GM10266 (cell line): ENCODE results near the gene GPR61.

ENCODE experiments used
- DNase-seq: peaks from one replicate; pipeline ENCODE4 v3.0.0; 2012; ENCODE audit errors: extremely low spot score
- TF ChIP-seq, protein P1 (sequence below): IDR thresholded peaks from 2 replicates; pipeline ENCODE4 v1.5.1; 2012; ENCODE audit warnings: mild to moderate bottlenecking, low read depth; ENCODE audit not compliant: control insufficient read depth, insufficient read depth; ENCODE audit errors: missing control alignments

Gene GPR61

GRCh38 chr1:109500941-109501381 lies 38.7 kb upstream of the GPR61 start:
- no peak for DNase-seq
- TF ChIP-seq, protein P1, sequence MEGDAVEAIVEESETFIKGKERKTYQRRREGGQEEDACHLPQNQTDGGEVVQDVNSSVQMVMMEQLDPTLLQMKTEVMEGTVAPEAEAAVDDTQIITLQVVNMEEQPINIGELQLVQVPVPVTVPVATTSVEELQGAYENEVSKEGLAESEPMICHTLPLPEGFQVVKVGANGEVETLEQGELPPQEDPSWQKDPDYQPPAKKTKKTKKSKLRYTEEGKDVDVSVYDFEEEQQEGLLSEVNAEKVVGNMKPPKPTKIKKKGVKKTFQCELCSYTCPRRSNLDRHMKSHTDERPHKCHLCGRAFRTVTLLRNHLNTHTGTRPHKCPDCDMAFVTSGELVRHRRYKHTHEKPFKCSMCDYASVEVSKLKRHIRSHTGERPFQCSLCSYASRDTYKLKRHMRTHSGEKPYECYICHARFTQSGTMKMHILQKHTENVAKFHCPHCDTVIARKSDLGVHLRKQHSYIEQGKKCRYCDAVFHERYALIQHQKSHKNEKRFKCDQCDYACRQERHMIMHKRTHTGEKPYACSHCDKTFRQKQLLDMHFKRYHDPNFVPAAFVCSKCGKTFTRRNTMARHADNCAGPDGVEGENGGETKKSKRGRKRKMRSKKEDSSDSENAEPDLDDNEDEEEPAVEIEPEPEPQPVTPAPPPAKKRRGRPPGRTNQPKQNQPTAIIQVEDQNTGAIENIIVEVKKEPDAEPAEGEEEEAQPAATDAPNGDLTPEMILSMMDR: no peak

DNA sequence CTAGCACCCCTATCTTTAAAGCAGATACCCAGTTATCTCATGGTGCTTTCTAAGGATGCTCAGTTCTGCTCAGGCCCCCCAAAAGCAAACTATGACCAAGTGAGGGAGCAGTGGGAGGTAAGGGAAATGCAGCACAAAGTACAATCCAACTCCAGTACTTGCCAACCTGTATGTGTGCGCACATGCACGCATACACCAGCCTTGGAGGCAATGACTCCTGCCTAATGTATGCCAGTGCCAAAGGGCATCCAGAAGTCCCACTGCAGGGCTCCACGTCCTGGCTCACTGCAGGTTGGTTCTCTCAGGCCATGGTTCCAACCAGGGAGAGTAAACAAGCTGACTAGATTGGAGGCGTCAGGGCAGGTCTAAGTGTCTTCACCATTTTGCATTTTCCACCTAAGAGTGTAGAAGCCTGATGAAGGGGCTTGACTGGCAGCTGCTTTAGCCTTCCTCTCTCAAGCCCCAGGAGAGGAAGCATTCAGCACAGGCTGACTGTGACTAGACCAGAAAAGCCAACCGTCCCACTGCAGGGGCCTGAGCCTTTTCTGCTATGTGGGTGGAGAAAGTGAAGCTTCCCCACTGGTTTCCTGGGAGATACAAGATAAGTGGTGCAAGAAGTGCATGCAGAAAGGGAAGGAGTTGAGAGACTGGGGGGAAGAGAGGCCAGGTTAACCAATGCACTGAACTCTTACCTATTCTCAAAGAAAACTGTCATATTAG lies 37.9 kb upstream of the GPR61 start:
- TF ChIP-seq, protein P1: no peak

DNA sequence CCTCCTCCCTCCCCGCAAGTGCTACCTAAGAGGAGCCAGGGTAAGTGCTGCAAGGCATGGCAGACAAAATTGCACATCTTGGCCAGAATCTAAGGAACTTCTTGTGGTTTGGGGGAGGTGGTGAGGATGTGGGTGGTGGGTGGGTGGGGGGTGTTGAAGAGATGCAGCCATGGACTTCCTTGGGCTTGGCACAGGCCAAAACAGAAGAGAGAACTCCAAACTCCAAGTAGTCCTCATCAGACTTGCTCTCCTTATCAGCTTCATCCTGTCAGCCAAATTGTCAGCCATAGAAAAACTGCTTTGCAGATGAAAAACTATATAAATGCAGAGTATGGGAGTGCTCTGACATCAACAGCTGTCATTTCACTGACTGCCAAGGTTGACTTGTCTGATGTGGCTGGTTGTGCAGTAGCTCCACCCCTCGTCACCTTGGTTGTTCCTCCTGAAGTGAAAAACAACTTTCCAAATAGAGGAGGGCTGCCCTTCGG lies 37.3 kb upstream of the GPR61 start:
- no peak for DNase-seq
- TF ChIP-seq, protein P1: no peak

More for the DNA sequence above, 37.9 kb upstream of the GPR61 start:
- DNase-seq: no peak

- TF ChIP-seq, protein P1: no peak
- no peak for DNase-seq
Observed at GRCh38 chr1:109503935-109504334, 35.7 kb upstream of the GPR61 start.

DNA sequence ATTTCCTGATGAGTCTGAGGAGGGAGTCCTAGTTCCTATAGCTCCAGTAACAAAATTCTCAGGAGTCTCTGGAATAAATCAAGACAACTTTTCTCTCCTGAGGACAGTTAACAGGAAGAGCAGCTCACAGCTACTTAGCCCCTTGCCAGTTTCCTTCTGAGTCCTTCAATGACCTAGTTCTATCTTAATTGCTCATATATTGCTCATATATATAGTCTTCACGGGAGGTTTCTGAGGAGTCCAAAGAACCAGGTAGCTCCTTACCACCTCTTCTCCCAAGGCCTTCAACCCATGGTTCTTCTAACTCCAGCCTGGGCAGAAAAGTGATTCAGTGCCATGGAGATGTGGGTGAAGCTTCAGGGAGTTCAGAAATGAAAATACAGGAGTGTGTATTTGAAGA lies 34.7 kb upstream of the GPR61 start:
- no peak for DNase-seq
- TF ChIP-seq, protein P1: no peak

DNA sequence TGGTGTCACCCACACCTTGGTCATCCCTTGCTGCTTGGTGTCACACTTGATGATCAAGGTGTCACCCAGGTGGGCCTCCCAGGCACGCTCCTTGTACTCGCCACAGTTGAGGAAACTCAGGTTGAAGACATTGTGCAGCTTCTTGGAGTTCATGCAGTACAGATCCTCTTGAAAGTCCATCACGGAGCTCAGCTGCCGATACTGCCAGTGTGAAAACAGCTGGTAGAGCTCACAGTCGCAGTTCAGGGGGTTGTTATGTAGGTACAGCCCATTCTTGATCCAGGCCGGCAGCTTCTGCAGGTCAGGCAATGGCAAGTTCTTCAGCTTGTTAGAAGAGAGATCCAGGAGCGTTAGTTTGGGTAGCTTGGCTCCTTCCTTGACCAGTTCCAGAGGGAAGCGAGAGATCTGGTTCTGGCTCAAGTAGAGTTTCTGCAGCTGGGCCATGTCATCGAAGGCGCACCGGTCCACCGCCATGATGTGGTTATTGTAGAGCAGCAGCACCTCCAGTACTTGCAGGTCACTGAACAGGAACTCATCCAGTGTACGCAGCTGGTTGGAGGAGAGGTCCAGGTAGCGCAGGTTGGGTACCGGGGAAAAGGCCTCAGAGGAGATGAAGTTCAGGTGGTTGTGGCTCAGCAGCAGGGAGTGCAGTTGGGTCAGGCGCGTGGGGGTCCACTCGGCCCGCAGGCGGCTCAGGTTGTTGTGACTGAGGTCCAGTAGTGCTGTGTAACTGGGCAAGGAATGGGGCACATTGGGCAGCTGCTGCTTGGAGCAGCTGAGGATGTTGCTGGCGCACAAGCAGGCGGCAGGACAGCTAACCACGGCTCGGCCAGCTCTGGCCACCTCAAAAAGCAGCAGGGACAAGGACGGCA lies 31.4 kb upstream of the GPR61 start:
- TF ChIP-seq, protein P1: no peak
- no peak for DNase-seq

- DNase-seq: no peak
- TF ChIP-seq, protein P1: no peak
Observed at GRCh38 chr1:109508873-109509175, 30.8 kb upstream of the GPR61 start.
